ENCODE results near the gene CASP2.

GRCh38 chr7:143269251-143269650 is 18.9 kb upstream of the CASP2 start:
- TF ChIP-seq POLR2A (IDR thresholded peaks at IDR 0.05; ENCODE audit: low read depth, low read length) (no peak), TAF1 (IDR thresholded peaks at IDR 0.05; ENCODE audit: borderline replicate concordance, low read depth, low read length) (no peak)
